Medulla oblongata (tissue), 1 donor: ENCODE measurements around the gene NT5C1A.
A peak's percentile ranks its signal among the peaks of the same experiment; 100 is the strongest.

ENCODE experiments used
- DNase-seq: peaks from one replicate; pipeline ENCODE4 v3.0.0-alpha.2; 2015; ENCODE audit errors: extremely low spot score

NT5C1A gene

GRCh38 chr1:39637361-39637760 lies 34.5 kb downstream of the NT5C1A start:
- no peak for DNase-seq

- no peak for DNase-seq
These were observed 36.1 kb downstream of the NT5C1A start for GRCh38 chr1:39635871-39636210.

GRCh38 chr1:39635205-39635870 lies 36.6 kb downstream of the NT5C1A start:
- no peak for DNase-seq

- DNase-seq, result no peak
These were observed 38.5 kb downstream of the NT5C1A start for GRCh38 chr1:39633422-39633821.

GRCh38 chr1:39632682-39633417 lies 39.1 kb downstream of the NT5C1A start:
- DNase-seq, result no peak

GRCh38 chr1:39632323-39632681 lies 39.6 kb downstream of the NT5C1A start:
- no peak for DNase-seq

GRCh38 chr1:39631361-39632322 lies 40.3 kb downstream of the NT5C1A start:
- no peak for DNase-seq

GRCh38 chr1:39628807-39629350 lies 43.0 kb downstream of the NT5C1A start:
- DNase-seq, result no peak

- DNase-seq, result peak; percentile 25
These were observed 45.3 kb downstream of the NT5C1A start for GRCh38 chr1:39626646-39627045.

GRCh38 chr1:39625462-39626273 lies 46.2 kb downstream of the NT5C1A start:
- DNase-seq, result peak; percentile 83

- DNase-seq, result no peak
These were observed 46.9 kb downstream of the NT5C1A start for GRCh38 chr1:39625009-39625408.

- peak; percentile 29 for DNase-seq
These were observed 48.9 kb downstream of the NT5C1A start for GRCh38 chr1:39623053-39623452.

GRCh38 chr1:39622427-39622826 lies 49.5 kb downstream of the NT5C1A start:
- DNase-seq, result no peak

- no peak for DNase-seq
These were observed 51.2 kb downstream of the NT5C1A start for GRCh38 chr1:39620659-39621165.

- no peak for DNase-seq
These were observed 54.3 kb downstream of the NT5C1A start for GRCh38 chr1:39617488-39618049.

GRCh38 chr1:39615086-39615673 lies 56.7 kb downstream of the NT5C1A start:
- no peak for DNase-seq

GRCh38 chr1:39614488-39614887 lies 57.4 kb downstream of the NT5C1A start:
- DNase-seq, result no peak

GRCh38 chr1:39613250-39613649 lies 58.7 kb downstream of the NT5C1A start:
- no peak for DNase-seq

GRCh38 chr1:39609618-39610331 lies 62.1 kb downstream of the NT5C1A start:
- no peak for DNase-seq
